ENCODE results near the gene ERICH4.
"Not testable (repeated sequence)": the region's sequence is repeated elsewhere in the genome, so short reads cannot be mapped to it uniquely, and the experiment has no call there.

Gene ERICH4

DNA sequence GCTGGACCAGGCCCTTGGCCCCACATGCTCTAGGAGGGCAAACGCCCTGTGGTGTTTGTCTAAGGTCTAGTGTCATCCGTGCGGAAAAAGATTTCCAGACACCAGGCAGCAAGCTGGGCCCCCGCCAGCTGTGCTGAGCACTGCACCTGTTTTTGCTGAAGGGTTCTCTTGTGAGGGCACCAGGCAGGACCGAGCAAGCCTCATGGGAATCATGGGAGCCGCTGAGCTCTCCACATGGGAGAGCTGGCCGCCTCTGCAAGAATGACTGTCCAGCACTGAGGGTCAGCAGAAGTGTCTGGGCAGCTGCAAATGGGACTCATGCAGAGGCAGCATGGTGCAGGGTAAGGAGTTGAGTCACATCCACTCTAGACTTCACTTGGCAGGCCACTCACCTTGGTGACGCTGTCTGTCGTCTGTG lies 27.8 kb upstream of the ERICH4 start:
- DNase-seq: no peak

DNA sequence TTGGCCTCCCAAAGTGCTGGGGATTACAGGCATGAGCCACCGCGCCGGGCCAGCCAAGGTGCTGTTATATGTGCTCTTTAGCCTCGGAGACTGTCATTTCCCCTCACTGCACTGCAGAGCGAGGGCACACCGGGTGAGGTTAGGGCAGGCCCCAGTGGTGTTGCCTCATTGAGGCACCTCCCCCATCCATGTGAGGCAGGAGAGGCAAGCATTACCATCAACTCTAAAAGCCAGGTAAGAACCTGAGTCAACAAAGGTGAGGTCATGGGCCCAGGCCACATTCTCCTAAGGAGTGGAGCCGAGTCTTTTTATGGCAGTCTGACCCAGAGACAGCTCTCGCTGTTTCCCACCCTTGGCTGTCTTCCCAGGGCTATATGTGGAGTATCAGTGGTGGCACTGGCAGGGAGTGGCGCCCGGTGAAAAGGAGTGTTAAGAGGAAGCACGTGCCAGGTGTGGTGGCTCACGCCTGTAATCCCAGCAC lies 26.7 kb upstream of the ERICH4 start:
- no peak for DNase-seq

DNA sequence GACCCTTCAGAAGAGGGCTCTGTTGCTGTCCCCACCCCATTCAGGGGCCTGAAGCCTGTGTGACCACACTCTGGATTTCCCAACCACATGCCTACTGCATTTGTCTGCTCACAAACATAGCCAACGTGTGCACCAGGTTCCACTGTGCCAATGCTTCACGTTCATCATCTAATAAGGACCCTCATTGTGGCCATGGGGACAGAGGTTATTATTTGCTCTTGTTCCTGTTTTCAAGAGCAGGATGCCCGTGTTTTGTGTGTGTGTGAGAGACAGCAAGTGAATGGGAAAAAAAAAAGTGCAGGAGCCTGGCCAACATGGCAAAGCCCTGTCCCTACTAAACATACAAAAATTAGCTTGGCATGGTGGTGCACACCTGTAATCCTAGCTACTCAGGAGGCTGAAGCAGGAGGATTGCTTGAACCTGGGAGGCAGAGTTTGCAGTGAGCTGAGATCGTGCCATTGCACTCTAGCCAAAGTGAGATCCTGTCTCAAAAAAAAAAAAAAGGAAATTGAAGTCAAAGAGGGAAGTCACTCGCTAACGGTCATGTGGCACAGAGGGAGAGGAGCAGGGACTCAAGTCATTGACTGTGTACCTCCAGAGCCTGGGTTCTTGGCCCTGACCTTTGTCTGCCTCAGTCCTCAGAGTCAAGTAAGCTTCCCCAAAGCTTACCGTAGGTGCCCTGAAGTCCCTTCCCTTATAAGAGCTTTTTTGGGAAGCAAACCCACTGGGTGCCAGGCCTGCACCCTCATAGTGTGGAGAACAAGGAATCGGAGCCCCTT lies 22.7 kb upstream of the ERICH4 start:
- no peak for DNase-seq

GRCh38 chr19:41421314-41421713 lies 21.6 kb upstream of the ERICH4 start:
- no peak for DNase-seq

DNA sequence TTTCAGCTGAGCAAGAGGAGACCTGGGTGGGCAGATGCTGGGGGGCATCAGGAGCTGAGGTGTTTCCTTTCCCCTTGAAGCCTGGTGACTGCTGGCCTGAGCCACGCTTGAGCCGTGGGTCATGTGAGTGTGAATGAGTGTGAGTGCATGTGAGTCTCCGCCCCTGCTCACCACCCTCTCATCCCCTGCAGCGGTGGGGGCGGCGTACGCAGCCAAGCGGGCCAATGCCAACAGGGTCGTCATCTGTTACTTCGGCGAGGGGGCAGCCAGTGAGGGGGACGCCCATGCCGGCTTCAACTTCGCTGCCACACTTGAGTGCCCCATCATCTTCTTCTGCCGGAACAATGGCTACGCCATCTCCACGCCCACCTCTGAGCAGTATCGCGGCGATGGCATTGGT lies 21.0 kb upstream of the ERICH4 start:
- no peak for DNase-seq

GRCh38 chr19:41422456-41422855 lies 20.5 kb upstream of the ERICH4 start:
- DNase-seq: no peak

GRCh38 chr19:41422955-41423354 lies 20.0 kb upstream of the ERICH4 start:
- no peak for DNase-seq

- DNase-seq: no peak
Observed at GRCh38 chr19:41424335-41425173, 18.4 kb upstream of the ERICH4 start.

DNA sequence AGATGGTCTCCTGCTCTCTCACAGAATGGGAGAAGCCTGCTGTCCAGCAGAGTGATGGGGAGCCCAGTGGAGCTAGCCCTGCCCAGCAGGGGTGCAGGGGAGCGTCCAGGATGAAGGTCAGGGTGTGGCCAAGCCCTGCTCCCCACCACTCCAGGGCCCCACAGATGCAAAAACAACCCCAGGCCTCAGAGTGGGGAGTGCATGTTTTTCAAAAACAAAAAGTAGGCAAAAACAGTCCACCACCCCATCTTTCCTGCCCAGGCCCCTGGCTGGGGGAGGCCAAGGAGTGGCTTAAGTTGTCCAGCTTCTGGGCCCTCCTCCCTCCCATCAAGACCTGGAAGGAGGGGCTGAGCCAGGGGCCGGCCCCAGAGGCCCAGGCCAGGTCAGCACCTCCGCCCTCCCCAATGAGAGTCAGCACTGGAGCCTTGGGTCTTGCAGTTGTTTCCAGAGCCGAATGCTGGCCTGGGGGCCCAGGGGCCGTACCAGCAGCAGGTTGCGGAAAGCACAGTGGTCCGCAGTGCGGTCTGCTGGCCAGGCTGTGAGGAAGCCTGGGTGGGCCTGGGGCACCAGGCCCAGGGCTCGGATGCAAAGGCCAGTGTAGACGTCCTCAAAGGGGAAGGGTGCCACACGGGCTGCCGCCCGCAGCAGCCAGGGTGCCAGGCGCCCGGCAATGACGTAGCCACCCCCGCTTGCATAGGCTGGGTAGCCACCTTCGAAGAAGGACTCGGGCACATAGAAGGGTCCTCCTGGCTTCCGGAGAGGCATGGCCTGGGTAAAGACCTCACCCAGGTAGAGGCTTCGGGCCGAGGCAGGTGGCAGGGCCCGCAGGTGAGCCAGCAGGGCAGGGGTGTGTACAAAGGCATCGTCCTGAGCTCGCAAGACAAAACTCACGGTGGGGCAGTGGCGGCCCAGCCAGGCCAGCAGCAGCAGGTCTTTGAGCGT lies 17.5 kb upstream of the ERICH4 start:
- no peak for DNase-seq

DNA sequence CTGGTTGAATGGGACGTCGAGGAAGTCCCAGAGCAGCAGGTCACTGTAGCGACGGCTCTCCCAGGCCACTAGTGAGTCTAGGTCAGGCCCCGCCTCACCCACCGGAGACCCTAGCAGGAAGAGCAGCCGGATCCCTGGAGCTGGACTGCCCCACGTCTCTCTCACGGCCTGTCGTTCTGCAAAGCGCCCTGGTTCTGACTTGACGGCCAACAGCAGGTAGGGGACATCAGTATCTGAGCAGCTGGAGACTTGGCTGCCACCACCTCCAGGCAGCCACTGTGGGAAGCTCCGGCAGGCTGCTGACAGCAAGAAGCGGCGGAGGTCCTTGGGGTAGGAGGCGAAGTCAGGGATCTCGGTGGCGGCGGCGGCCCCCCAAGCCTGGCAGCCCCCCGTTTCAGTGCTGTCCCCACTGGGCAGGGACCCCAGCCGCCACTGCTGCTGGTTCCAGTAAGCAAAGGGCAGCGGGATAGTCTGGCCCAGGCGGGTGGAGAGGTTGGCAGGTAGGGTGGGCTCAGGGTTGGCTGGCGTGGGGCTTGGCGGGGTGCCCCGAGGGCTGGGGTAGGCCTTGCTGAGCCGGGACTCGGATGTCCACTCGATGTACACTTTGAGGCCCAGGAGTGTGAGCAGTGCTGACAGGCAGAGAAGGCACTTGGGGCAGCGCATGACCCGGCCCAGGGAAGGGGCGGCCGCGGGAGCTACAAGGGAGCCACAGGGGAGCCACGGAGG lies 16.7 kb upstream of the ERICH4 start:
- no peak for DNase-seq

- peak; percentile 47 for DNase-seq
Observed at GRCh38 chr19:41426952-41427646, 15.9 kb upstream of the ERICH4 start, which contains the start of gene B3GNT8. Gene B3GNT8, minus strand, starts transcription at chr19:41427374. Its CDS starts 596 bp downstream, at chr19:41426778.

- peak; percentile 32 for DNase-seq
Observed at GRCh38 chr19:41427647-41428480, 15.1 kb upstream of the ERICH4 start.

- no peak for DNase-seq
Observed at GRCh38 chr19:41428481-41428859, 14.5 kb upstream of the ERICH4 start.

DNA sequence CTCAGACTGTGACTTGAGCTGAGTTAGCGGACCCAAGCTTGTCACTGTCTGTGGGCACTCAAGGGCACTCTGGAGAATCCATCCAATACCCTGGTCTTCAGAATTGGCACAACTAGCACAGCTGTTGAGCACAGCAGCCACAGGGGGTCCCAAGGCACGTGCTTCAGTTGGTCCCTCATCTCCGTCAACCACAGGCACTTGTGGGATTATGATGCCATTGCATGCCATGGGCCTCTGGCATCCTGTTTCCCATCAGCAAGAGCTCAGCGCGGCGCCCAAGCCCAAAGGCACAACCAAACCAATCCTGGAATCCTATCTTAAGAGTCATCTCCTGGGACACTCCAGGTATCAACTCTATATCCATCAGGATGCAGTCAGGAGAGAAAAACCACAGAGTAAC lies 12.0 kb upstream of the ERICH4 start:
- no peak for DNase-seq

- no peak for DNase-seq
Observed at GRCh38 chr19:41431426-41432386, 11.2 kb upstream of the ERICH4 start.

GRCh38 chr19:41433171-41433570 lies 9.8 kb upstream of the ERICH4 start:
- no peak for DNase-seq

DNA sequence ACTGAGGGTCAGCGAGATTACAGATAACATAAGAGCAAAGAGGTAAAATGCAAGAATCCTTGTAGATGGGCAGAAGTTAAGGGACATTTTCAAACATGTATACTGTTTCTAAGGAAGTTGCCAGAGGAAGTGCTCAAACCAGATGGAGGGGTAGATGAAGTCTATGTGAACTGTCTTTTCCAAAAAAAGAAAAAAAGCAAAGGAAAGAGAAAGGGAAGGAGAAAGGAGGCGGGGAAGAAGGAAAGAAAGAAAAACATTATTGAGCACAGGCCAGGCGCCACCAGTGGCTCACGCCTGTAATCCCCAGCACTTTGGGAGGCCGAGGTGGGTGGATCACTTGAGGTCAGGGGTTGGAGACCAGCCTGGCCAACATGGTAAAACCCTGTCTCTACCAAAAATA lies 8.5 kb upstream of the ERICH4 start:
- DNase-seq: no peak

GRCh38 chr19:41435376-41435775 lies 7.6 kb upstream of the ERICH4 start:
- not testable (repeated sequence) for DNase-seq

All from stimulated activated CD4-positive, alpha-beta T cell treated with anti-CD3 and anti-CD28 coated beads, Interleukin-4, amount 100 ng/mL, for 24 hours (primary cell).